ENCODE results near the gene C1QTNF9.
"Not testable (repeated sequence)": the region's sequence is repeated elsewhere in the genome, so short reads cannot be mapped to it uniquely, and the experiment has no call there.

Gene C1QTNF9

DNA sequence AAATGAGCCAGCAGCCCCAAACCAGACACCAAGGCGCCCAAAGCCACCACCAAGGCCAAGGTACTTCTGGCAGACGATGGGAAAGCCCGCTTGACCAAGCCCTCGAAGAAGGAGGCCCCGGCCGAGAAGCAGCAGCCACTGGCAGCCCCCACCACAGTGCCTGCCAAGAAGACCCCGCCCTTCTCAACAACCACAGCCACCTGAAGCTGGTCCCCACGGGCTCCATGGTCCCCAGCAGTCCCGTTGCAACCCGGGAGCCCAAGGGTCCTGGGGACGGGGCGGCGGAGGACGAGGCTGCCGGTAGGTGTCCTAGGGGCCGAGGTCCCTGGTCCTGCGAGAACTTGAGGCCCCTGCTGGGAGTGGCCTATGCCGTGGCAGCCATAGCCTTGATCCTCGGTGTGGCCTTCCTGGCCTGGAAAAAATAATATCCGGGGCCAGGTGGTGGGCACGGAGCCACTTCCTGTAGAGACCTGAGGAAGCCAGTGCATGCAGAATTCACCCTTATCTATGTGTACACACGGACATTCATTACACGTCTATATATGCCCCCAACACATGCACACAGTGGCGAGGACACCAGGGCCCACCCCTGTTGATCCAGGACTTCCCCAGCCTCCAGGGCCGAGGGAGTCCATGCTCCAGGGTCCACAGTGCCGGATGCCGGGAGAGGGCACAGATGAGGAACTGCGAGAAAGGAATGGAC is 13.8 kb downstream of the C1QTNF9 start:
- no peak for DNase-seq (ENCODE audit: low read depth in 2 of 2)

DNA sequence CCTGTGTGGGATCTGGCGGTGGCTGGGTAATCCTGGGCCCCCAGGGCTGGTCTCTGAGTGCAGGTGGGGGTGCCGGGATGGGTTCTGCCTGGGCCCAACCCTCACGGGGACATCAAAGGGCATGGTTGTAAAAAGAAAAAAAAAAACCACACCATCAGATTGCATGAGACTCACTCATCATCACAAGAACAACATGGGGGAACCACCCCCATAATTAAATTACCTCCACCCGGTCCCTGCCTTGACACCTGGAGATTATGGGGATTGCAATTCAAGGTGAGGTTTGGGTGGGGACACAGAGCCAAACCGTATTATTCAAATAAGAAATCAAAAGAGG is 14.3 kb downstream of the C1QTNF9 start:
- no peak for DNase-seq (ENCODE audit: low read depth in 2 of 2)

DNA sequence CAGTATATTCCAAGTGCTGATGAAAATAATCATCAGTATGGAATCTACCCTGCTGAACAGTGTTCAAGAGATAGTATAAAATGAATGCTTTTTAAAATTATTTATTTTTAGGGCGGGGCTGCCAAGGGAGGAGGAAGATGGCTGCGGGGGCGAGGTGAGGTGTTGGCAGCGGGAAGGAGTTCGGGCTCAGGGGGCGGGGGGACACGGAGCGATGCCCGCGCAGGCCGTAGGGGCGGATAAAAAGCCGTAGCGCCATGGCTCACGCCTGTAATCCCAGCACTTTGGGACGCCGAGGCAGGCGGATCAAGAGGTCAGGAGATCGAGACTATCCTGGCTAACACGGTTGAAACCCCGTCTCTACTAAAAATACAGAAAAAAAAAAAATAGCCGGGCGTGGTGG is 18.2 kb downstream of the C1QTNF9 start:
- DNase-seq (ENCODE audit: low read depth in 2 of 2) = not testable (repeated sequence)

DNA sequence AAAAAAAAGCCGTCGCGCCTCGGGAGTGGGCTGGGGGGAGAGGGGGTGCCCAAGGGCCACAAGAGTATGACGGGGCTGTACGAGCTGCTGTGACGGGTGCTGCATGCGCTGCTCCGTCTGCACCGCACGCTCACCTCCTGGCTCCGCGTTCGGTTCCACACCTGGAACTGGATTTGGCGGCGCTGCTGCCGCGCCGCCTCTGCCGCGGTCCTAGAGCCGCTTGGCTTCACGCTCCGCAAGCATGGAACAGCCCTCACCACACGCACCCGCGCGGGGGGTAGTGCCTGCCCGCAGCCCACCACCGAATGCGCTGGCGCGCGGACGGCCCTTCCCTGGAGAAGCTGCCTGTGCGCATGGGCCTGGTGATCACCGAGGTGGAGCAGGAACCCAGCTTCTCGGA is 18.8 kb downstream of the C1QTNF9 start:
- no peak for DNase-seq (ENCODE audit: low read depth in 2 of 2)

DNA sequence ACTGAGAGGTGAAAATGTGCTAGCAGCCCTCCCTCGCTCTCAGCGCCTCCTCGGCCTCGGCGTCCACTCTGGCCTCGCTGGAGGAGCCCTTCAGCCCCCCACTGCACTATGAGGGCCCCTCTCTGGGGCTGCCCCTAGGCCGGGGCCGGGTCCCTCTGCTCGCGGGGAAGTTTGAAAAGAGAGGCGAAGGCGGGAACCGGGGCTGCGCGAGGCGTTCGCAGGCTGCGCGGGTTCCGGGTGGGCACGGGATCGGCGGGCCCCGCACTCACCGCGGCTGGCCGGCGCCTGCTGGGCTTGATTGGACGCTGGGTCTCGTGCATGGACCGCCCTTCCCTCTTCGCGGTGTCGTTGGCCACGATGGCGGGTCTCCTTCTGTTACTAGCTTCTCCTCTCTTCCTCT is 29.3 kb downstream of the C1QTNF9 start:
- DNase-seq (ENCODE audit: low read depth in 2 of 2) = no peak

DNA sequence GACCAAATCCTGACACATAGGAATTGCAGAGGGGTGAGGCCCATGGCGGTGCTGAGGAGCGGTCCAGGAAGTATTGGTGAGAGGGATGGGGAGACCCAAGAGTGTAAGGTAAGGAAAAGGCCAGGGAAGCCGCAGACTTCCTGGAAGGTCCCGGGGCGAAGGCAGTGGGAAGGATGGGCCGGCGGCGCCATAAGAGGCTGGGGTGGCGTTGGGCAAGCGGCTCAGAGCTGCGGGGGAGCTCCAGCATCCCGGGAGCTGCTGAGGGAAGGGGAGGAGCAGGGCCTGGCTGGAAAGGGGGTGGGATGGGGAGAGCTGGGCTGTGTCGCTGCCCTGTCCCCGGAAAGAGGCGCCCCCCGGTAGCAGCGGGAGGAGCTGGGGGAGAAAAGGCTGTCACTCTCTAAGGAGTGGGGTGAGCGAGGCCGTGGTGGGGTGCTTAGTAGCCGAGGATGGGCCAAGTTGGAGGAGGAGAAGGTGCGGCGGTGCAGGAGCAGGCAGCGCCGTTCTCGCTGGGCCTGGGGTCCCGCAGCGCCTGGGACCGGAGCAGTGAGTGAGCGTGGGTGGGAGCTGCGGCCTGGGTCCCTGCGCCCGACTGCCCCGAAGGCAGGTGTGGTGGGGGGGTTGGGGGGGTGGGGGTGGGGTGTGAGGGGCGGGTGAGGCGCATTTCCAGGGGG is 30.7 kb downstream of the C1QTNF9 start:
- DNase-seq (ENCODE audit: low read depth in 2 of 2) = no peak

DNA sequence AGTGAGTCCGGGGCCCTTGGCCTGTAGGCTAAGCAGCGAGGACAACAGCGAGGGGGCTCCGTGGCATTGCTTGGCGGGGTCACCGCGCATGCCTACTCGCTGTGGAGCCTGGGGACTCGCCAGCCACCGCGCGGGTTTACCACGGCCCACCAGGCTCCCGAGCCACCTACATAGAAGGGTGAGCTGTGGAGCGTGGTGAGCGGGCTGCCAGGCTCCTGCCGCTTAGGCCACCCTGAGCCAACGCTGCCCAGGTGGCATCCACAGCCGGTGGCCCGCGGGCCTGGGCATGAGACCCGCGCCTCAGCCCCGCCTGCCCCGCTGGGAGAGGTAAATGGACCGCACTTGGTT is 31.2 kb downstream of the C1QTNF9 start:
- DNase-seq (ENCODE audit: low read depth in 2 of 2) = no peak

DNA sequence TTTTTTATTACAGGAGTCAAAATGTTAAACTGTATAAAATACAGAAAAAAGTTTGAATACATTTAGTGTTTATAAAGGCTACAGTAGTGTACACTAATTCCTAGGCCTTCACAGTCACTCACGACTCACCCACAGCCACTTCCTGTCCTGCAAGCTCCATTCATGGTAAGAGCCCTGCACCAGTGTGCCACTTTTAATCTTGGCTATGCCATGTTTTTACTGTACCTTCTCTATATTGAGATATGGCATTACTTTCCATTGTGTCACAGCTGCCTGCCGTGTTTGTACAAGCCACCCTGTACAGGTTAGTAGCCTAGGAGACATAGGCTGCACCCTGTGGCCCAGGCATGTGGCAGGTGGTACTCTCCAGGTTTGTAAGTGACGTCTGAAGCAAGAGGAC is 32.1 kb downstream of the C1QTNF9 start:
- DNase-seq (ENCODE audit: low read depth in 2 of 2) = no peak

DNA sequence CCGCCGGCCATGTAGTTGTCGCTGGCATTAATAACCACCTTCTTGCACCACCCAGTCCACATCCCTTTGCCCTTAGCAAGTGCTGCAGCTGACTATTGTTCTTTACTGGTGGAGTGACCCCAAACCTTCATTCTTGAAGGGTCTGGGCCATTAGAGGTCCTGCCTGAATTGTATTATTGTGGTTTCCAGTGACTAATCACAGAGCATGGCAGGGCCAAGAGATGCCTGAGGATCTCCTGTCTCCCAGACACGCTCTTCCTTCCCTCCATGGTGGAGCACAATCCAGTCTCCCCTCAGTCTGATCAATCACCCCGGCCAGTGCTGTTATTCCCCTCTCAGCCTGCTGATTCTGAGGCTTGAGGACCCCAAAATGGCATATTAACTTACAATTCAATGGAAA is 39.0 kb downstream of the C1QTNF9 start:
- DNase-seq (ENCODE audit: low read depth in 2 of 2) = no peak

DNA sequence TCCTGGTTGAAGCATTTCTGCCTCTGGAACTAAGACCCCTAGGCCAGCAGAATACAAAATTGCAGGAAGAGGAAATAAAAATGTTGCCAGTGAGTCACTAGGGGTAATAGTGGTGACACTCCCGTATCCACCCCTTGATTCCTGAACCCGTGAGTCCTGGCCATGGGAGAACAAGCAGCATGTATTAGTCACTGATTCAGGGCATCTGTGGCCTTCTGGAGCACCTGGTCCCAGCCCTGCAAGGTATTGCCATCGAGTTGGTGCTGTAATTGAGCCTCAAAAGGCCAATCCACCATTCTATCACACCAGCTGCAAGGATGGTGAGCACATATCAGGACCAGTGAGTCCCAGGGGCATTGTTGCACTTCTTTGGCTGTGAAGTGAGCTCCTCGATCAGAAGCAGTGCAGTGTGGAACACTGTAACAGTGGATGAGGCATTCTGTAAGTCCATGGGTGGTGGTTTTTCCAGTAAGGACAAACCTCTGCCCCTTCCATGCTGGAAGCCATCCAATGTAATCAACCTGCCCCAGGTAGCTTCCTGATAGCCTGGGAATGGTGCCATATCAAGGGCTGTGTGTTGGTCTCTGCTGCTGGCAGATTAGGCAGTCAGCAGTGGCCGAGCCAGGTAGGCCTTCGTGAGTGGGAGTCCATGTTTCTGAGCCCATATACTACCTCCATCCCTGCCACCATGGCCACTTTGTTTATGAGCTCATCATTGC is 39.6 kb downstream of the C1QTNF9 start:
- DNase-seq (ENCODE audit: low read depth in 2 of 2) = no peak

DNA sequence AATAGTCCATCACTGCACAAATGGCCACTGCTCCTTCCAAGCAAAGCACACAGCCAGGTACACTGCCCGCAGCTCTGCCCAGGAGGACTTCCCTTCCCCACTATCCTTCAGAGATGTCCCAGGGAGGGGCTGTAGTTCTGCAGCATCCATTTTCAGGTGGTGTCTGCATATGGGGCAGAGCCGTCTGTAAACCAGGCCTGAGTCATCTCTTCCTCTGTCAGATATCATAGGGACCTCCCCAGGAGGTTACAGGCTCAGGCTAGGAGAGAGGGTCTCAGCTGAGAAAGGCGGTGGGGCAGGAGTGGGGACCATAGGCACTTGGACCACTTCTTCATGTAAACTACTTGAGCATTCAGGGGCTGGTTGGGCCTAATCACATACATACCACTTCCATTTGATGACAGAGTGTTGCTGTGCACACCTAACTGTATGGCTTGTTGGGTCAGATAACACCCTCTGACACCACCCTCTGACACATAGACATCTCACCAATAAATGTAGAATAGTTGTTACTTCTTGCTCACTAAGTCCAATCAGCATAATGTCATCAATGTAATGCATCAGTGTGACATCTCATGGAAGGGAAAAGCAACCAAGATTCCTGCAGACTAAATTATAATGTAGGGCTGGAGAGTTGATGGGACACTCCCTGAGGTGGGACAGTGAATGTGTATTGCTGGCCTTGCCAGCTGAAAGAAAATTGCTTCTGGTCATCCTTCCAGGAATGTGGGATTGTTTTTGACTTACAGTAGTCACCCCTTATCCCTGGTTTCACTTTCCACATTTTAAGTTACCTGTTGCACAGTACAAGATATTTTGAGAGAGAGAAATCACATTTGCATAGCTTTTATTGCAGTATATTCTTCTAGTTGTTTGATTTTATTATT is 40.6 kb downstream of the C1QTNF9 start:
- DNase-seq (ENCODE audit: low read depth in 2 of 2) = not testable (repeated sequence)

DNA sequence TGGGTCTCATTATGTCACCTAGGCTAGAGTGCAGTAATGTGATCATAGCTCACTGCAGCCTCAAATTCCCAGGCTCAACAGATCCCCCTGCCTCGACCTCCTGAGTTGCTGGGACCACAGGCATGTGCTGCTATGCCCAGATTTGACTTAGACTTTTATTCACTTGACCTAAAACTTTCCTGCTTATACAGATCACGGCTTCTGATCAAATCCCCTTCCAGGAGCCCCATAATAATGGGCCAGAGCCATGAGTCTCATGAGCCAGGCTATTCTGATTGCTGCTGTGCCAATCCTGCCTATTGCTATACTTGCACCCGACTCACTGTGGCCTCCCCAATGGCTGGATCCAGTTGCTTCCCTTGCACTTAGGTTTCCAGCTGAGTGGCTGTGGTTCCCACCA is 42.0 kb downstream of the C1QTNF9 start:
- no peak for DNase-seq (ENCODE audit: low read depth in 2 of 2)

DNA sequence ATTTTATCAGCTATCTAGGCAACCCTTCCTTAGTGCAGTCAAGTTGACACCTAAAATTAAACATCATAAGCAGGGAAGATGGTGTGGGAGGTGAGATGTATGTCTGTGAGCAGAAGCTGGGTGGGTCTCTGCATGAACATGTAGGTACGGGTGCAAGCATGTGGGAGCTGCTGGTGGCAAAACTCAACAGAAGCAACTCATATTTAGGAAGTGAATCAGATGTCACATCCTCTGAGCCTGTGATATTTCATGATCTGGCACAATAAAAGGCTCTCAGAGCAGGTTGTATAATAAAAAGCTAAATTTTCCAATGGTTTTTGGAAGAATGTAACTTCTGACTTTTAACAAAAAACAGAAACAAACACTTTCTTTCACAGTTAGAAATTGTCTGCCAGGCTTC is 44.4 kb downstream of the C1QTNF9 start:
- no peak for DNase-seq (ENCODE audit: low read depth in 2 of 2)

DNA sequence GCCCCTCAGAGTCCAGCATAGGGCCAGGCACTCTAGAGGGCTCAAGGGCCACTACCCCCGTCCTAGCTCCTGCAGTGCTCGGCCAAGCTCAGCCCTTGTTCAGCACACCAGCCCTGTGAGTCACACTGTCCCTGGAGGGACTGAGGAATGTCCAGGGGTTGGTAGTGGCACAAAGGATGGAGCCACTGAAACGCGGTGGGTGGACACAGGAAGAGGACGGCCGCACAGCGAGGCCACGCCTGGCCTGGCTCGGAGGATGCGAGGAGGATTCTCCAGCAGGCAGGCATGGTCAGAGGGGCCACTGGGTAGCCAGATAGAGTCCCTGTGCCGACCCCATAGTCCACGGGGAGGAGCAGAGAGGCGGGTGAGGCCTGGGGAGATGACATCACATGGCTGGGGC is 45.7 kb downstream of the C1QTNF9 start:
- no peak for DNase-seq (ENCODE audit: low read depth in 2 of 2)

DNA sequence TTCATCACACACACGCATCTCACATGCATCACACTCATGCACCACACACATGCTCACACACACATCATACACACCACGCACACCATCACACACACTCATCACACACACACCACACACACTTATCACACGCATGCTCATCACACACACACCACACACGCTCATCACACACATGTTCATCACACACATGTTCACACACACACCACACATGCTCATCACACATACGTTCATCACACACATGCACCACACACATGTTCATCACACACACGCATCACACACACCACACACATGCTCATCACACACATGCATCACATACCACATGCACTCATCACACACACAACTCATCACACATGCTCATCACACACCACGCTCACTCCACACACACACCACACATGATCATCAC is 46.9 kb downstream of the C1QTNF9 start:
- no peak for DNase-seq (ENCODE audit: low read depth in 2 of 2)

DNA sequence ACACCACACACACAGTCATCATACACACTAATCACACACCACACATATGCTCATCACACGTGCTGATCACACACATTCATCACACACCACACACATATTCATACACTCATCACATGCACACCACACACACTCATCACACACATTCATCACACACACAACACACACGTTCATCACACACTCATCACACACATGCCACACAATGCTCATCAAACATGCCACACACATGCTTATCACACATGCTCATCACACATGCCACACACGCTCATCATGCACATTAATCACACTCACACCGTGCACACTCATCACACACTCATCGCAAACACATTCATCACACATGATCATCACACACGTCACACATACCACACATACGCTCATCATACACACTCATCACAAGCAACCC is 47.5 kb downstream of the C1QTNF9 start:
- no peak for DNase-seq (ENCODE audit: low read depth in 2 of 2)

DNA sequence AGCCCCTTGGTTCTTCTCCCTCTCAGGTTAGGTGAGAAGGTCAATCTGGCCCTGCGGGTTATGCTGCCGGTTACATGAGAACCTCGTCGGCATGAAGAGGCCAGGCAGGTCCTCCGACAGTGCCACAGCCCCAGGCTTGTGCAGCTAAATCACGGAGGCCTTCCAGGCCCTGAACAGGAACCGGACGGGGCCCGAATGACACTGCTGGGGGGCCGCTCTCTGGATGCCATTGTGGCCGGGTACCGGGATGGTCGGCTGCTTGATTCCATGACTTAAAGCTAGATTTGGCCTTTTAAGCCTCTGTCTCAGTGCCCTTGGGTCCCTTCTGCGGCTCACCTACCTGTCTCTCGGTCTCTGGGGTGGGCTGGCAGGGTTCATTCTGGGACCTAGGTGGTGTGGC is 48.4 kb downstream of the C1QTNF9 start:
- no peak for DNase-seq (ENCODE audit: low read depth in 2 of 2)

DNA sequence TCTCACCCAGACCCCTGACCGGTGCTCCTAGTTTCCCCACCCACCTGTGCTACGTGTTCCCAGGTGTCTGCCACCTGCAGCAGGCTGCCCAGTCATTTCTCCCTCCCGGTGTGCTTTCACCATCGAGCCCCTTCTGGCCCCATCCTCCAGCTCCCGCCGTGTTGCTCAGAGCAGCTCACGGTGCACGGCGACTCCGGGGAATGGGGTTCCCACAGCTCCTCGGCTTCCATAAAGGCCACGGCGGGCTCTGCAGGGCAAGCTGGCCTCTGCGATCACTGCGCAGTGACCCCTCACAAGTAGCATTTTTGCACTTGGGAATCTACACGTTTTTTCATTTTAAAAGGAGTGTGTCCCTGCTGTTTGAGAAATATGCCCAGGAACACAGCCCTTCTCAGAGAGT is 49.5 kb downstream of the C1QTNF9 start:
- DNase-seq (ENCODE audit: low read depth in 2 of 2) = not testable (repeated sequence)

DNA sequence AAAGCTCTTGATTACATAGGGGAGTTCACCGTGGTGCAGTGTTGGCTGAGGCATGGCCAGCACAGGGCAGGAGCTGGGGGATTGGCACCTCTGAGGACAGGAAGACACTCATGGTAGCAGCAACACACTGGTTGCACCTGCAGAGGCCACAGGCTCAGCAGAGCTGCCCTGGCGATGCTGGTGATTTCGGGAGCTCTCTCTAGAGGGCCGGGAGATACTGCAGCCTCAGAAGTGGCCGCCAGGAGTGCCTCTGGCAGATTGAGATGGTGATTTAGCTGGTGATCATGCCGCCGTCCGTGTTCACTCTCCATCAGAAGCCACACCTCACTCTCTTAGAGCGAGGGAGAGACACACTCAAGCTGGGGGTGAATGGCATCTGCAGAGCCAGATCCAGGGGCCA is 49.9 kb downstream of the C1QTNF9 start:
- not testable (repeated sequence) for DNase-seq (ENCODE audit: low read depth in 2 of 2)

DNA sequence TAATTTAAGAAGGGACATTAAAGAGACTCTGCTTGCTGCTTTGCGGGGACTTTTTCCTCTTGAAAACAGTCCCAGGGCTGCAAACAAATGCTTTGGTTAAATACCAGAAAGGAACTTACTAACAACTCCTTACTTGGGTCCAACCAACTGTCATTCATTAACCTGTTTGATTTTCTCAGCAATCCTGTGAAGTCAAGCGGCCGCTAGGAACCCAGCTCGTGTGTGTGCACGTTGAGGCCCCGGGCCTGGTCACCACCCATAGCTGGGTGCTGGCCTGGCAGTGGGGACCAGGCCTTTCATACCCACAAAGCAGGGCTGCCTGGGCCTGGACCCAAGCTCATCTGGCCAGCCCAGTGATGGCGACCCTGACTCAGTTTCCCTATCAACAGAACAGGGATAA is 50.7 kb downstream of the C1QTNF9 start:
- DNase-seq (ENCODE audit: low read depth in 2 of 2) = no peak

DNA sequence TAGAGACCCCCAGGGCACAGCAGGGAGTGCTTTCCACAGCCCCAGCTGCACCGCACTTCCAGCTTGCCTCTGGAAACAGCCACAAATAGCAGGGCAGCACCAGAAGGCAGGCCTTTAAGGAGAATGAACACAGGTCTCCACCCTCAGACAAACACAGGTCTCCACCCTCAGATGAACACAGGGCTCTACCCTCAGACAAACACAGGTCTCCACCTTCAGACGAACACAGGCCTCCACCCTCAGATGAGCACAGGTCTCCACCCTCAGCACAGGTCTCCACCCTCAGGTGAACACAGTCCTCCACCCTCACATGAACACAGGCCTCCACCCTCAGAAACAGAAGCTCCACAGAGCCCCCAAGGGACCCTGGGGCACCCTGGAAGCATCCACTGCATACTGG is 51.7 kb downstream of the C1QTNF9 start:
- DNase-seq (ENCODE audit: low read depth in 2 of 2) = no peak

DNA sequence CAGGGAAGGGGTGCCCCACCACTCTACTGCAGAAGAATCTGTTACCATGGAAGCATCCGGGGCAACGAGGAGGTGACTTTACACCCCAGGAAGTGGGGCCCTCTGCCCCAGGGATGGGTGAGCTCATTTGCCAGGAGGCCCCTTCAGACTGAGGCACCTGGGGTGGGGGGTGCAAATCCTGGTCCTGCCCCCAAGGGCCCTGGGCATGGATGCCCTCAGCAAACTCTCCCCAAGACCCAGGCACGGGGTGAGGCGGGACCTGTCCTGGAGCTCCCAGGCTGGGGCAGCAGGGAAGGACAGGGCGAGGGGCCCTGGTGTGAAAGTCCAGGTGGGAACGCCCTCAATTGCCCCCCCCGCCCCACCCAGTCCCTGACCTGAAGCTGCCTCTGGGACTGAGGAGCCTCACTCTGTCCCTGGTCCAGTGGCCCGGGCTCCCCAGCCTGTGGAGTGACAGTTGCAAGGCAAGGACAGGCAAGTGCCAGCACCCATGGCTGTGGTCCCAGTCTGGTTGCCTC is 52.5 kb downstream of the C1QTNF9 start:
- DNase-seq (ENCODE audit: low read depth in 2 of 2) = no peak

Measured in stimulated activated CD4-positive, alpha-beta T cell treated with anti-CD3 and anti-CD28 coated beads, Interleukin-12 subunit alpha, Interleukin-12 subunit beta, amount 100 ng/mL, for 24 hours (primary cell).